Measurements from ENCODE around the gene TXK. TPM values are rescaled to one million over a fixed set of nuclear protein-coding genes. Genes with fewer than 3 reads are reported as not detected.

TXK gene
- total RNA-seq, 3 donors from 2014 or later, result 1.8 to 3.1 (median 2.4) TPM

DNA sequence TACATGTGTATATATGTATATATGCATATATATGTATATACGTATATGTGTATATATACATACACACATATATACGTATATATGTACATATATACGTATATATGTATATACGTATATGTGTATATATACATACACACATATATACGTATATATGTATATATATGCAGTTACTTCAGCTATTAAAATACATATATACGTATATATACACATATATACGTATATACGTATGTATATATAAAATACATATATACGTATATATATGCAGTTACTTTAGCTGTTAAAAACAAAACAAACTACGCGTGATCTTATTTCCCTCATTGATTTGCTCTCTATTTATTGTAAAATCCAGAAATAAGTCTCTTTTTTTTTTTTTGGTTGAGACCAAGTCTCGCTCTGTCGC lies 13.9 kb downstream of the TXK start:
- TF ChIP-seq, protein P1, sequence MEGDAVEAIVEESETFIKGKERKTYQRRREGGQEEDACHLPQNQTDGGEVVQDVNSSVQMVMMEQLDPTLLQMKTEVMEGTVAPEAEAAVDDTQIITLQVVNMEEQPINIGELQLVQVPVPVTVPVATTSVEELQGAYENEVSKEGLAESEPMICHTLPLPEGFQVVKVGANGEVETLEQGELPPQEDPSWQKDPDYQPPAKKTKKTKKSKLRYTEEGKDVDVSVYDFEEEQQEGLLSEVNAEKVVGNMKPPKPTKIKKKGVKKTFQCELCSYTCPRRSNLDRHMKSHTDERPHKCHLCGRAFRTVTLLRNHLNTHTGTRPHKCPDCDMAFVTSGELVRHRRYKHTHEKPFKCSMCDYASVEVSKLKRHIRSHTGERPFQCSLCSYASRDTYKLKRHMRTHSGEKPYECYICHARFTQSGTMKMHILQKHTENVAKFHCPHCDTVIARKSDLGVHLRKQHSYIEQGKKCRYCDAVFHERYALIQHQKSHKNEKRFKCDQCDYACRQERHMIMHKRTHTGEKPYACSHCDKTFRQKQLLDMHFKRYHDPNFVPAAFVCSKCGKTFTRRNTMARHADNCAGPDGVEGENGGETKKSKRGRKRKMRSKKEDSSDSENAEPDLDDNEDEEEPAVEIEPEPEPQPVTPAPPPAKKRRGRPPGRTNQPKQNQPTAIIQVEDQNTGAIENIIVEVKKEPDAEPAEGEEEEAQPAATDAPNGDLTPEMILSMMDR (IDR thresholded peaks at IDR 0.05), result no peak

DNA sequence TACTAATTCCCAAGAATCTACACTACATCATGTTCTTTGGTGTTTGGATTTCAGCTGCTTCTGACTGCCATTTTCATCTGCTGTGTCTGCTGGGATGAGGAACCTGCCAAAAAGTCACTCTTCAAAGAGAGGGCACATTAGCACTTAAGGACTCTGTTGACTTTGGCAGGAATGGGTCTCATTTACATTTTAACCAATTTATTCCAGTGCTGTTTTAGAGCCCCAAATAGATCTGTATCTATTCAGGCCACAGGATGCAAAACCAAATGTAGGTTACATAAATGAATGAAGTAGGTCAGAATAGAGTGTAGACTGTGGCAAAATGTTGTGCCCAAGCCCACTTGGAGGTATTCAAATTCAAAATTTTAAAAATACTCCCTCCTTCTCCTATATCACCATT lies 14.4 kb downstream of the TXK start:
- Histone ChIP-seq H3K4me1 (ENCODE audit: low read depth) (no peaks in the 10 kb centered on the region), H3K4me3 (no peak overlapping the region), H3K36me3 (ENCODE audit: low read depth) (no peaks in the 10 kb centered on the region), H3K9me3 (no peaks in the 10 kb centered on the region)
- DNase-seq (no peak), ATAC-seq (no peak)
- TF ChIP-seq, protein P1 (IDR thresholded peaks at IDR 0.05), result no peak
- intact Hi-C loops (cut with DNase I, micrococcal nuclease), result no loop called here

More for the DNA sequence above, 13.9 kb downstream of the TXK start:
- ATAC-seq (no peak), DNase-seq (no peak)
- Histone ChIP-seq H3K4me3 (no peak overlapping the region), H3K9me3 (no peaks in the 10 kb centered on the region), H3K36me3 (ENCODE audit: low read depth) (no peaks in the 10 kb centered on the region), H3K4me1 (ENCODE audit: low read depth) (no peaks in the 10 kb centered on the region)
- intact Hi-C loops (cut with DNase I, micrococcal nuclease), result no loop called here

DNA sequence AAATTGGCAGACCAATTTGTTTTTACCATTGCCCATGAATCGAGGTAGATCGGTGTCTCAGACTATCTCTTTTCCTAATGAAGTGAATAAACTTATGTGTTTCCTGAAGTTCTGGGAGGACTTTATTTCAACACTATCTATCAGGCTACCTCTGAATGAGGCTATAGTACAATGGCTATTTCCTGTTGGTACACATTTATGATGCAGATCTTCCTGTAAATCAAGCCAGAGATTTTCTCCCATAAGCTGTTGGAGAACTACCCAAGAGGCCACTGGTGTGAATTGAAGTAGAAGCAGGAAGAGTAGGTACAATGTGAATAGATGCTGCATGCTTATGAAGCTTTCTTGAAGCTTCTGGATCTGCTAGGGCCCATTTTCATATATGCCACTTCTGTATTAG lies 16.0 kb downstream of the TXK start:
- peak; percentile 54 for ATAC-seq
- TF ChIP-seq, protein P1 (IDR thresholded peaks at IDR 0.05), result no peak
- no peaks in the 10 kb centered on the region for H3K4me1 ChIP-seq (ENCODE audit: low read depth)
- H3K36me3 ChIP-seq (ENCODE audit: low read depth), result no peaks in the 10 kb centered on the region
- no peaks in the 10 kb centered on the region for H3K9me3 ChIP-seq
- H3K4me3 ChIP-seq, result no peak overlapping the region
- intact Hi-C loops (cut with DNase I, micrococcal nuclease), result no loop called here
- no peak for DNase-seq

DNA sequence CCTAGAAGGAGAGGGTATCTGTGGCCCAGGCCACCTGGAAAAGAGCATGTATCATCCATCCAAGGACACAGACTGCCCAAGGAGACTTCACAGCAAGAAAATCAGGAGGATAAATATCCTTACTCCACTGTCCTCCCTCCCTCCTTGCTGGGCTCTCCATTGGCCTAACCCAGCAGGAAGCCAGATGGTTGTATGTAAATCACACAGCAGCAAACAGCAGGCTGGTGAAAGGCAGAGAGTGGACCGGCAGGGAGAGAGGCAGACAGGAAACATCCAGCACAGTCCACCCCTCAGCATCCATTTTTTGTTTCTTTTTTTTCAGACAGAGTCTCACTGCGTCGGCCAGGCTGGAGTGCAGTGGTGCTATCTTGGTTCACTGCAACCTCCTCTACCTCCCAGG lies 17.5 kb downstream of the TXK start:
- Histone ChIP-seq H3K4me3 (no peak overlapping the region), H3K9me3 (no peaks in the 10 kb centered on the region), H3K4me1 (ENCODE audit: low read depth) (no peaks in the 10 kb centered on the region), H3K36me3 (ENCODE audit: low read depth) (no peaks in the 10 kb centered on the region)
- no peak for ATAC-seq
- no peak for DNase-seq
- intact Hi-C loops (cut with DNase I, micrococcal nuclease), result no loop called here
- TF ChIP-seq, protein P1 (IDR thresholded peaks at IDR 0.05), result no peak

DNA sequence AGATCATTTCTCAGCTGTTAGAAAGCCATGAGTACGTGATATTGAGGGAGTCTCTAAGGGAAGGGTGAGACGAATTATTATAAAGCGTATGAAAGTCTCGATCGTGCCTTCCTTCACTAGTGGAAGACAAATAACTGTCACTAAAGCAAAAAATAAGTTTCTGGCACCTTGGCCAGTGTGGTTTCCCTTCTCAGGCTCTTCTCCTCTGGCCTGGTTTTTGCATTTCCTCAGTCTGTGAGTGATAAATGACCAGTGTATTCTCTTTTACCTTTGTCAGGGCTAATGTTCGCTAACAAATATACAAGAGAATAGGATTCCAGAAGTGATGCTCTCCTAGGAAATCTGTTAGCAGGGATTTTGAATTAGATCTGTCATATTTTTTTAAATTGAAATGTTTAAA lies 19.6 kb downstream of the TXK start:
- Histone ChIP-seq H3K36me3 (ENCODE audit: low read depth) (no peaks in the 10 kb centered on the region), H3K4me1 (ENCODE audit: low read depth) (no peaks in the 10 kb centered on the region), H3K4me3 (no peak overlapping the region), H3K9me3 (no peaks in the 10 kb centered on the region)
- intact Hi-C loops (cut with DNase I, micrococcal nuclease), result no loop called here
- no peak for DNase-seq
- no peak for ATAC-seq
- TF ChIP-seq, protein P1 (IDR thresholded peaks at IDR 0.05), result no peak

DNA sequence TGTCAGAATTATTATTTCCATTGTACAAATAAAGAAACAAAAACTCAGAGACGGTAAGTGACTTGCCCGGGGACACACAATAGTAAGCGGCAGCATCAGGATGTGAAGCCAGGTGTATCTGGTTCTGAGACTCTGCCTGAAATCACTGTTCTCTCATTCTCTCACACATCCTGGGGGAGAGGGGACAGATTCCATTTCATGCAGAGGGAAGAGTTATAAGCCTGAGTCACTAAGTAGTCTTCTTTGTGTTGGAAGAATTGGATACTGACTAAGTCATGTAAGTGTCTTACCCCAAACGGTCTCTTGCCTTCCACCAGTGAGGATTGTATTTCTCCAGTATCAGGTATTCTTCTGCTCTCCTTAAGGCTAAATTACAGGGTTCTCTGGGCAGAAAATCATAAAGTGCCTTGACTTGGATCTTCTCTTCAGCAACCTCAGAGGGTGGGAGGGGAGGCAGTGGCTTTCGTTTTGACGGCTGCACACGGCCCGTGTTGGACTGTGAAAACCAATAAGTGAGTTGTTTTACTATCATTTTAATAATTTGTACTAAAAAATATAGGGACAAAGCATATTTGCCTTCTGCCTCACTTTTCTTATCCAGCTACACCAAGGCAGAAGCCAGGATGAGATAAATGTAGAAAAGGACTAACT lies 21.9 kb downstream of the TXK start:
- DNase-seq (no peak), ATAC-seq (no peak)
- TF ChIP-seq, protein P1 (IDR thresholded peaks at IDR 0.05), result no peak
- Histone ChIP-seq H3K4me1 (ENCODE audit: low read depth) (no peaks in the 10 kb centered on the region), H3K4me3 (no peak overlapping the region), H3K36me3 (ENCODE audit: low read depth) (no peaks in the 10 kb centered on the region), H3K9me3 (no peaks in the 10 kb centered on the region)
- intact Hi-C loops (cut with DNase I, micrococcal nuclease), result no loop called here
